HG02870 (cell line): ENCODE data around the gene IGSF3.
"Not testable (repeated sequence)": the region's sequence is repeated elsewhere in the genome, so short reads cannot be mapped to it uniquely, and the experiment has no call there.

Experiments
- ATAC-seq: cut with Tn5 transposase; IDR thresholded peaks from one replicate; pipeline ENCODE4 v1.9.1; 2021; ENCODE audit warnings: mild to moderate bottlenecking, moderate library complexity; ENCODE audit not compliant: unreplicated experiment

The IGSF3 gene

GRCh38 chr1:116580446-116581322, 86.8 kb downstream of the IGSF3 start:
- no peak for ATAC-seq

GRCh38 chr1:116579259-116579875, 88.2 kb downstream of the IGSF3 start:
- no peak for ATAC-seq

- no peak for ATAC-seq
Observed at GRCh38 chr1:116578581-116578980, 89.0 kb downstream of the IGSF3 start.

GRCh38 chr1:116577759-116578314, 89.7 kb downstream of the IGSF3 start:
- no peak for ATAC-seq

GRCh38 chr1:116574581-116575291, 92.8 kb downstream of the IGSF3 start:
- no peak for ATAC-seq

- no peak for ATAC-seq
Observed at GRCh38 chr1:116573431-116574095, 94.0 kb downstream of the IGSF3 start.

- no peak for ATAC-seq
Observed at GRCh38 chr1:116572771-116573430, 94.6 kb downstream of the IGSF3 start.

GRCh38 chr1:116572099-116572498, 95.4 kb downstream of the IGSF3 start:
- no peak for ATAC-seq

- no peak for ATAC-seq
Observed at GRCh38 chr1:116571215-116571919, 96.2 kb downstream of the IGSF3 start.

- ATAC-seq: peak; percentile 40
Observed at GRCh38 chr1:116570358-116571214, 96.9 kb downstream of the IGSF3 start, which contains the start of gene CD58. Gene CD58 (minus strand): TSS chr1:116571026. CDS start chr1:116570972, 54 bp downstream.

GRCh38 chr1:116569776-116570357, 97.7 kb downstream of the IGSF3 start:
- no peak for ATAC-seq

GRCh38 chr1:116569381-116569670, 98.2 kb downstream of the IGSF3 start:
- ATAC-seq: no peak

GRCh38 chr1:116568662-116569380, 98.7 kb downstream of the IGSF3 start:
- no peak for ATAC-seq

- ATAC-seq: peak; percentile 33
Observed at GRCh38 chr1:116567790-116568661, 99.5 kb downstream of the IGSF3 start.

- no peak for ATAC-seq
Observed at GRCh38 chr1:116565222-116565621, 102.3 kb downstream of the IGSF3 start.

GRCh38 chr1:116564426-116564825, 103.1 kb downstream of the IGSF3 start:
- ATAC-seq: no peak

GRCh38 chr1:116562465-116562864, 105.1 kb downstream of the IGSF3 start:
- not testable (repeated sequence) for ATAC-seq
